Stimulated activated CD4-positive, alpha-beta T cell treated with anti-CD3 and anti-CD28 coated beads, TNF-alpha, amount 100 ng/mL, for 24 hours (primary cell): Measurements from ENCODE around the gene C19orf73.

Source experiments
- DNase-seq, 3 experiments: peaks; one replicate each; pipeline ENCODE4 v3.0.0-alpha.2; 2020; ENCODE audit warnings: low read depth in 3 of 3

C19orf73 gene, protein sequence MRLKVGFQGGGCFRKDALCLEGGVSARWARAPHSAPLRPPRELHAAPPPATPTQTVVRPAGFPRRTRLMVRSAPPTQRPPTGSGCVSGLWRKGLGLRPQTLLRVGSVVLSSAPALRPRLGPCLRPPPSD

DNA sequence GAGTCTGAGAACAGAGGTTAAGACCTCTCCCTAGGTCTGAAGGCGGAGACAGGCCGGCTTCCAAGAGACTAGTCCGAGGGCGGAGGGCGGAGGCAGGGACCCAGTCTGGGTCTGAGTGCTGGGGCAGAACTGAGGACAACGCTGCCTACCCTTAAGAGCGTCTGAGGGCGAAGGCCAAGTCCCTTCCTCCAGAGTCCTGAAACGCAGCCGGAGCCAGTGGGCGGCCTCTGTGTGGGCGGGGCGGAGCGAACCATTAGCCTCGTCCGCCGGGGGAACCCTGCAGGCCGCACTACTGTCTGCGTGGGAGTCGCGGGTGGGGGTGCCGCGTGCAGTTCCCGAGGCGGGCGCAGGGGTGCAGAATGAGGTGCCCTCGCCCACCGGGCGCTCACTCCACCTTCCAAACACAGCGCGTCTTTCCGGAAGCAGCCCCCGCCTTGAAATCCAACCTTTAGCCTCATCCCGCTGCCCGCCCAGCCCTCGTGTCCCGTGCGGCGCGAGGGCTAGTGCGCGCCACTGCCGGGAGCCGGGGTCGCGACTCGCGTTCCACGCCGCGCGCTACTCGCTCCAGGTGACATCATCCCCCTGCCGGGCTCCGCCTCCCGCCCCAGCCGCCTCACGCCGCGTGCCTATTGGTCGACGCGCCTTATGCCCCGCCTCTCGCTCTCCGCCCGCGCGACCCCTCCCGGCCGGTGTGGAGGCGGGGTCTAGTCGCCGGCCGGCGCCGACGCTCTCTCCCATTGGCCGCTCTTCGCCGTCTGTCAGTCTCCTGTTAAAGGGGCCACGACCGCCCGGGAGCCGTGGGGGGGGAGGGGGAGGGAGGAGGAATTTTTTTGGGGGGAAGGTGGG, at the start of gene C19orf73:
Gene C19orf73, minus strand, starts transcription at position 579 of the 846 bp plus-strand sequence. Its CDS starts 121 bp downstream, at position 458.
- peak; percentile 89 to 94 (median 90) for DNase-seq

DNA sequence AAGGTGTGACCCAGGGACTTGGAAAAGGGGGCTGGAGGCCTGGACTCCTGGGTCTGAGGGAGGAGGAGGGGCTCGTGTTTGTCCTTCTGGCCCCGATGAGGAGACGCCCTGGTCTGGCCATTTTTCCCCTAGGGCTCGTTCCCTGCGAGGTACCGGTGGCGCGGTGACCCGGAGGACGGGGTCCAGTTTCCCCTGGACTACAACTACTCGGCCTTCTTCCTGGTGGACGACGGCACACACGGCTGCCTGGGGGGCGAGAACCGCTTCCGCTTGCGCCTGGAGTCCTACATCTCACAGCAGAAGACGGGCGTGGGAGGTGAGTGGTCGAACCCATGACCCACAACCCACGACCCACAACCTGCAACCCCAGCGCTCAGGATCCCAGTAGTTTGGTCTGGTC, 49.5 kb upstream of the C19orf73 start:
- no peak for DNase-seq

DNA sequence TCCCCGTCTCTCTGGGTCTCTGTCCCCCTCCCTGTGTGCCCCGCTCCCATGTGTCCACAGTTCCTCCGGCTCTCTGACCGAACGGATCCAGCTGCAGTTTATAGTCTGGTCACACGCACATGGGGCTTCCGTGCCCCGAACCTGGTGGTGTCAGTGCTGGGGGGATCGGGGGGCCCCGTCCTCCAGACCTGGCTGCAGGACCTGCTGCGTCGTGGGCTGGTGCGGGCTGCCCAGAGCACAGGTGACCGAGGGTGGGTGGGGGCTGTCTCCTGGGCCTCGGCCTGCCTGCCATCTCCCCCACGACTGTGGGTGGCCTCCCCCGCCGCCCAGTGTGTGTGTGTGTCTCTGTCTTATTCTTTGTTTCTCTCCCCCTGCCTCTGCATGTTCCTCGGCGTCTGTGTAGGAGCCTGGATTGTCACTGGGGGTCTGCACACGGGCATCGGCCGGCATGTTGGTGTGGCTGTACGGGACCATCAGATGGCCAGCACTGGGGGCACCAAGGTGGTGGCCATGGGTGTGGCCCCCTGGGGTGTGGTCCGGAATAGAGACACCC, 49.0 kb upstream of the C19orf73 start:
- DNase-seq, result no peak

DNA sequence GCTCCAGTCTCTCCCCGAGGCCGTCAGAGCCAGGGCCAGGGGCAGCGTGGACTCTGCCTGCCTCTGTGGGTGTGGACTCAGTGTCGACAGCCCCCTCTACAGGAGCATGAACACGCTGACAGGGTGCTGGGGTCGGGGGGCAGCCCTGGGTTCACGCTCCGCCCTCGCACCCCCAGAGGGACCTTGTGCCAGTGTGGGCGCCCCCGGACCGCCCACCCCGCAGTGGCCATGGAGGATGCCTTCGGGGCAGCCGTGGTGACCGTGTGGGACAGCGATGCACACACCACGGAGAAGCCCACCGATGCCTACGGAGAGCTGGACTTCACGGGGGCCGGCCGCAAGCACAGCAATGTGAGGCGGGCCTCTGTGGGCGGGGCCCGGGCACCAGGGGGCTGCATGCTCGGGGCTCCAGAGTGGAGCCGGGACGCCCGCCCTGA, 46.9 kb upstream of the C19orf73 start:
- DNase-seq, result no peak

DNA sequence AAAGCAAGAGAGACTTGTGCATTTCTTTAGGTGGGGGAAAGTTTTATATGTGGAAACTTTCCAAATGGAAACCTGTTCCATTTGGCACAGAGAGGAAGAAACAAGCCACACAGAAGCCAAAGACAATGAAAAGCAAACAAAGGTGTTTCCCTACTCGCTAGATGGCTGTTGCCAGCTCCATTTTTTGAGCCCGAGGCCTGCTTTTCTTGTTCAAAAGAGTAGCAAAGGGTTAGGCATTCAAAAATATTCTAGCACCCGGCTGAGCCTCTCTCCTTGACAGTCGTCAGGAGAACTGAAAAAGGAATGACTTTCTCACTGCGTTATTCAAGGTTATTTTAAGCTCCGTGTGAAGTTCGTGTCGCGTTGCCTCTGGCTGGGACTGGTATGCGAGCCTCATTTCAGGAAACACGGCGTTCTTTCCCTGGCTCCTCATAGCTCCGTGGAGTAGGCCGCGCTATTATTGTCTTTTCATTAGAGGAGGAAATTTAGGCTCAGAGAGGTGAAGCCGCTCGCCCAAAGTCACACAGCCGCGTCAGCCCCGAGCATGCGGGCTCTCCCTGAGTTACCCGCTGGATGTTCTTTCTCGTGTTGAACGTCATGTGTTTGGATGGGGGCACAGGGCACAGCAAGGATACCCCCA, 46.3 kb upstream of the C19orf73 start:
- no peak for DNase-seq

DNA sequence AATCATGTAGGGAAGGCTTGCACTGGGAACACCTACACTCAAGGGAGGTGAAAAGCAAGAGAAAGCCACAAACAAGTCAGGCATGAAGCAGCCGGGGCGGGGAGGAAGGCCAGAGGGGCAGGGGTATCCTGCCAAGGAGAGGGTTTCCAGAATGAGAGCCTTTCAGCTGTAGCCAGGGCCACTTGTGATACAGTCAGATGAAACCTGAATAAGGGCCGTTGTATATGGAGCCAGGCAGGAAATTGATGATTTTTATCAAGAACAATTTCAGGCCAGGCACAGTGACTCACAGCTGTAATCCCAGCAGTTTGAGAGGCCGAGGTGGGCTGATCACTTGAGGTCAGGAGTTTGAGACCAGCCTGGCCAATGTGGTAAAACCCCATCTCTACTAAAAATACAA, 43.0 kb upstream of the C19orf73 start:
- DNase-seq, result no peak

DNA sequence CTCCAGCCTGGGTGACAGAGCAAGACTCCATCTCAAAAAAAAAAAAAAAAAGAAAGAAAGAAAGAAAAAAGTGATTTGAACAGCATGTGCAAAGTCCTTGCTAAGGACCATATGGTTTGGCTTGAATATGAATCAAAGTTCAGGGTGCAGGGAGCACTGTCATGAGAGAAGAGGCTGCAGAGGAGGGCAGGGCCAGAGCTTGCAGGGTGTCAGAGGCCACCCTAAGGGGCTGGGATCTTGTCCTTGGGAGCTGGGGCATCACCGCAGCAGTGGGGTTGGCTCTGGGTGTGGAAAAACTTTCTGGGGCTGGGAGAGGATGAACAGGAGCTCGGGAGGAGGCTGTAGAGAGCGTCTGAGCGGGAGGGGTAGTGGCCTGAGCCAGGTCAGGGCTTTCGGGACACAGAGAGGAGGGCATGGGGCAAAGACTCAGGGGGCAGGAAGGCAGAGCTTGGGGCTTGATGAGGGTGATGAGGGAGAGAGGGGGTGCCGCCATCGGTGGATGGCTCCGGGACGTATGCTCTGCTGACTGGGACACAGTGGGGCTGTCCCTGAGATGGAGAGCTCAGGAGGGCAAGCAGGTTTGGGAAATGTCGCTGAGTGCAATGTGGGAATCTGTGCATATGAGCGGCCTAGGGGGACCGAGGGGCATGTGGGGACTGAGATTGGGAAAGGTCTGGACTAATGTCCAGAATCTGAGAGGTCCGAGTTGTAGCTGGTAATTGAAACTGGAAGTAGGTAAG, 41.7 kb upstream of the C19orf73 start:
- DNase-seq, result no peak

DNA sequence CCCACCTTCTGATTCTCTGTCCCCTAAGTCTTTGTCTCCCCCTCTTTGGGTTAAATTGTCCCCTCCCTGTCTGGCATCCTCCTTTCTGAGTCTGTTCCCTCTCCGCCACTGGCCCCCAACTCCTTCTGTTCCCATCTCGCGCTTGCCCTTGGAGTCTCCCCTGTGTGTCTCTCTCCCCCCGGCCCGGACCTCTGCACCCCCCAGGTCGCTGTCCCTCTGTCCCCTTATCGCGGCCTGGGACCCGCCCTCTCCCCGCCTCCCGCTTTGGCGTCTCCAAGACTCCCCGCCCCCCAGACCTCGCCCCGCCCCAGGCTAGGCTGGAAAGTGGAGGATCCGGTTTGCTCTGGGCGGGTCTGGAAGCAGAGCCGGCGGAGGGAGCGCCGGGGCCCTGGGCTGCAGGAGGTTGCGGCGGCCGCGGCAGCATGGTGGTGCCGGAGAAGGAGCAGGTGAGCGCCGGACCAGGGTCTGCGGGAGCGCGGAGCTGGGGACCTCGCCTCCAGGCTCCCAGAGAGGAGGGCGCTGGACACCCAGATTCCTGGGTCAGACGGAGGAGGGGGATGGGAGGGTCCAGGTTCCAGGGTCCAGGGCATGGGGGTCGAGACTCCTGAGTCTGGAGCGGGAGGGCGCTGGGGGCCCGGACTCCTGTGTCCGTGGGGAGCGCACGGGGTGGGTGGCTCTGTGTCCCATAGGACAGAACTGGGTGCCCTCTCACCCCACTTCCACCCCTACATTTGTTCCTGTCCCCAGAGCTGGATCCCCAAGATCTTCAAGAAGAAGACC, 38.7 kb upstream of the C19orf73 start, which contains the start of gene TRPM4:
Gene TRPM4, plus strand, starts transcription at position 348 of the 780 bp plus-strand sequence. Its CDS starts 75 bp downstream, at position 423.
- peak in 1 of 3 experiments; percentile 73 for DNase-seq

DNA sequence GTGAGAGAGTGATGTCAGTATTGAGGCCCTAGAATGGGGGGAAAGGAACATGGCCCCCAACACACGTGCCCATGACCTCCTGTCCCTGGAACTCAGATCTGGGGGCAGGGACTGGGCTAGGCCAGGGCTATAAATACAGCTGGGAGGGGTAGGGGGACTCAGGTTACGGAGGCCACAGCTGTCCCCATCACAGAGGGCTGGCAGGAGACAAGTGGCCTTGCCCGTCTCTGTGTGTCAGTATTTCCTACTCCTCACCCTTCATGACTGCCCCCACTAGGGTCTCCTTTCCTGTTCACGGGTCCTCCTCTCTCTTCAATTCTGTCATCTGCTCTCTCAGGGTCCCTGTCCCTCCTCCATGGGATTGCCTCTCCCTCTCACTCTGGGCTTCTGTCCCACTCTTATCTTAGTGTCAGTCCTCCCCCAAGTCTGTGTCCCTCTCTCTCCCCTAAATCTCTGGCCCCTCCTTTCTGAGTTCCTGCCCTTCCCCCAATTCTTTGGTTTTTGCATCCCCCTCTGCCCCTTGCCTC, 36.9 kb upstream of the C19orf73 start:
- no peak for DNase-seq

DNA sequence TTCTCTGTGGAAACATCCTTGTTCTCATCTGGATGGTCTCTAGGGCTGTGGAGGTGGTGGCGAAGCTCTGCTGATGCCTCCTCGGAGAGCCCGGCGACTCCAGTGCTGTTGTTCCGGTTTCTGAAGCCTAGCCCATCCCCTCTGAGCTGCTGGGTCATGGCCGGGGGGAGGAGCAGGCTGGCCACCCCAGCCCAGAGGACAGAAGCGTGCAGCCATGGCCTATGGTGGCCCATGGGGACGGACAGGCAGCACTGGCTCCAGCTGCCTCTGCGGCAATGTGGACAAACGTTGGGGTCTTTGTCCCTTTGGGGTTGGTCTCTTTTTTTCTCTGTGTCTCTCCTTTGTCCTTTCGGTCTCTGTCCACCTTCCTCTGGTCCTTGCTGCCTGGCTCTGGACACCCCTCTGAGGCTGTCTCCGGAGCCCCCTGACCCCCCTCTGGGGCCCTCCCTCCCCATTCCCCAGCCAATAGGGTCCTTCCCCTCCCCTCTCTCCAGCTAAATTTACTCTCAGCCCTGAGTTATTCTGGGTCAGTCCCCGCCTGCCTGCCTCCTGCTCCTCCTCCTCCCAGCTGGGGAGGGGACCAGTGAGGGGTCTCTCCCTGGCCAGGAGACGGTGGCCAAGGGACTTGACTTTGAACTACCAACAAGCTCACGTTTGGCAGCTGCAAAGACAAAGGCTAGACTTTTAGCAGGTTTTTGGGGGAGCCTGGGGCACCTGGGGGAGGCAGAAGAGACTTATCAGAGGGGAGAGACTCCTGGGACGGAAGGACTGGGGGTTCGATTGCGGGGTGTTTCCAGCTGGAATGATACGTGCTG, 36.3 kb upstream of the C19orf73 start, which contains the start of gene HRC:
Gene HRC, minus strand, starts transcription at position 392 of the 815 bp plus-strand sequence. Its CDS starts 159 bp downstream, at position 233.
- no peak for DNase-seq

DNA sequence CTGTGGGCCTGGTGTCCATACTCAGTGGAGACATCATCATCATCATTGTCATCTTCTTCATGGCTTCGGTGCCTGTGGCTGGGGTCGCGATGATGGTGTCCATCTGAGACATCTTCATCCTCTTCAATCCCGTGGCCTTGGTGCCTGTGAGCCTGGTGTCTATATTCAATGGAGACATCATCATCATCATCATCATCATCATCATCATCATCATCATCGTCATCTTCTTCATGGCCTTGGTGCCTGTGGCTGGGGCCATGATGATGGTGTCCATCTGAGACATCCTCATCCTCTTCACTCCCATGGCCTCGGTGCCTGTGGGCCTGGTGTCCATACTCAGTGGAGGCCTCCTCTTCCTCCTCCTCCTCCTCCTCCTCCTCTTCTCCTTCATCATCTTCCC, 35.3 kb upstream of the C19orf73 start:
- DNase-seq, result no peak

DNA sequence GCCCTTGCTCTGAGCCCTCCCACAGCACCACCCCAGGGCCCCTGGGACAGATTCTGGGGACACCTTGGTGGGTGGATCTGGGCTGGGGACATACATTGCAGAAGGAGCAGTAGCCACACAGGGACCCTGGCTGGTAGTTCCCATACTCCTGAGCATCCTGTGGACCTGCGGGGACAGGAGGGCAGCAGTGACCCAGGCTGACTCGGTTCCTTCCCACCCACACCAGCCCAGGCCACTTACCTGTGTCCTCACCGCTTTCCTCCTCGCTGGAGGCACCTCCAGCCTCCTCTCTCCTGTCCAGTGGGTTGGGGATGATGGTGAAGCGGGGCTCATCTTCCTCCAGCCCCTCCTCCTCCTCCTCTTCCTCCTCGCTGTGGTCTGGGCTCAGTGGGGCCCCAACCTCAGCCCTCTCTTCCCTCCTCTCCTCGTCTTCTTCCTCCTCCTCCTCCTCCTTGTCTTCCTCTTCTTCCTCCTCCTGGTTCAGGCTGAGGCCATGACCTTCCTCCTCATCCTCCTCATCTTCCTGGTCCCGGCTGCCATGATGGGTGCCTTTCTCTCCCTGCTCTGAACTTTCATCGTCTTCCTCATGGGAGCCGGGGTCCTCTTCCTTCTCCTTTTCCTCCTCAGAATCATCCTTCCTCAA, 34.3 kb upstream of the C19orf73 start:
- DNase-seq, result no peak

DNA sequence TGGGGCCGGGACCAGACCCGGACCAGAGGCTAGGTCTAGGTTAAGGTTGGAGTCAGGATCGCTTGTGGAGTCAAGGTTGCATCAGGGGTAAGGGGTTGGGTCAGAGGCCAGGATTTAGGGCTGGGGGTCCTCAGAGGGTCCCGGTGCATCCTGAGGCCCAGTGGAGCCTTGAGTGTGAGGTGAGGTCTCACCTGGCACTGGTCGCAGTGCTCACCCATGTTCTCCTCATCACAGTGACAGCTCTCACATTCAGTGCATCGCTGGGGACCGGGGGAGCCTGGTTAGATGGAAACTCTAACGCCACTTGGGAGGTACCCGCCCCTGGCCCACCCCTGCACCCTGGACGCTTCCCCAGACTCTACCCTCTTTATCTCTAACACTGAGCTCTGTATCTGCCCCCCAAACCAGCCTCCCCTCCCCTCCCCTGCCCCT, 33.2 kb upstream of the C19orf73 start:
- no peak for DNase-seq

DNA sequence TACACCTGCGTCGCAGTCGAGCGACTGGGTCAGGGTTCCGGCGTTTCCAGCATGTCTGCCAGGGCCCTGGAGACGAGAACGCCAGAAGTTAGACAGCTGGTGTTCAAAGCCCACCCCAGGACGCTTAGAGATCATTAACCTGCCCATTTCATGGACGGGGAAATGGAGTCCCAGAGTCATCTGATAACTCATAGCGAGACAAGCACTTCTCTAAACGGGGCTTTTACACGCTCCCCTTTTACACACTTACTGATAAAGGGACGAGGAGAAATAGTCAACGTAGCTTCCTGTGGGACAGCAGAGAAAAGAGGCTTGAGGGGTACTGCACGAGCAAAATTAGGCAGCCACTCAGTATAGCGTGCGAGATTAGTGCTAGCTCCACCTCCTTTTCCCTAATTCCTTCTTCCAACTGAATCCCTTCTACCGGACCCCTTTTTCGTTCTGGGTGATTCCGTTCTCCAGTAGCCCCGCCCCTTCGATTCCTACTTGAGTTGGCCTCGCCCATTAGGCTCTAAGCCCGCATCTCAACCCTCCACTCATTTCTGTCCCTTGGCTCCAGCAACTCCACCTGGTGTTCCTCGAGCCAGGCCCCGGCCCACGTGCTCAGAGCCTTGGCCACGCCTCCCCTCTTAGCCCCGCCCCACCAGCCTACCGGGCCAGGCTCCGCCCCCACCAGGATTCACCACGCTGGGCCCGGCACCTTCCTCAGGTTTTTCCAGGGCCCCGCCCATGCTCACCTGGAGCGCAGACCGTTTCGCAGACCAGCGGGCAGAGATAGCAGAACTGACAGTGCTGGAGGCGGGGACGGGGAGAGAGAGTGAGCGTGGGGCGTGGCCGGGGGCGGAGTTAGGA, 32.5 kb upstream of the C19orf73 start:
- peak in 1 of 3 experiments; percentile 38 for DNase-seq

DNA sequence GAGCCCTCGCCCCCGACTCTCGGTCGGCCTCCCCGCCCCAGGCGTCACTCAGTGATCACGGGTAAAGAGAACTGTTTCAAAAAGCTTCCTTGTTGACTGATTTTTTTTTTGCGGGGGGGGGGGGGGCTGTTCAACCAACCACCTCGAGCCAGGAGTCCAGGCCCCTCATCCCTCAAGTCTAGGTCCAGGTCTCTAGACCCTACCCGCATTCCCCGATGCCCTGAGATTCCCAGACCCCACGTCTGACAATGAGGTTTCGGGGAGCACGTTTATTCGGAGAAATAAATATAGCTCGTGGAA, 32.0 kb upstream of the C19orf73 start:
- no peak for DNase-seq

DNA sequence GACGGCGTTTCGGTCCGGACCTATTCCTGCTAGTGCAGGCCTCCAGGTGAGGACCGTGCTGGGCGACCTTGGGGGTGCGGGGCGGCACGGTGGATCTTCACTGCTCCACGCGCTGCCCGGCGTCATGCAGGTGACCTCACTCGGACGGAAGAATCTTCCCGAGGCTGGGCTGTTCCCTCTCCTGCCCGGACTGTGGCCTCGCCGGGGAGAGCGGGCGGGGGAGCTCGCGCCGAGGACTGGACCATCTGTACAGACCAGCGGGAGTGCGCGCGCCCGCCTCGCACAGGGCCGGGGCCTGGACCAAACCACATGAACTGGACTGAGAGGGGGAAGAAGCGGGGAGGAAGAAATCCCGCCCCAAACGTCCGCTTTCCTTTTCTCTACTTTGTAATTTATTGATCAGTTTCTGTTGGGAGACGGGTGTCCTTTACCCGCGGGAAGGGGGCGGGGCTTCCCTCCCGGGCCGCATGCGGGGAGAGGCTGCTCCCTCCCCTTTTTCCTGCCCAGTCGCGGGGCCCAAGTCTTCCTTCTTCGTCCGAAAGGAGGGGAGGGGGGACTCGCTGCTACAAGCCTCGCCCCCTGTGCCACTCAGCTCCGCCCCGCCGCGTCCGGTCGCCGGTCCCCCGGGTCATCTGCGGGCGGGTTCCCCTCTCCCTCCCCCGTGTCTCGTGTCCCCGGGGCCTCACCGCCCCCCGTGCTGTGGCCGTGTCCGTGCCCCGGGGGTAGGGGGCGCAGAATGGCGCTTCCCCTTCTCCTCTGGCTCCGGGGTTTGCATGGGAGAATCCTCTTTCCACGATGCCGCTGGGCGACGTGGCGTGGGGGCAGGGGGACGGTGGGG, 31.4 kb upstream of the C19orf73 start:
- DNase-seq, result peak in 1 of 3 experiments; percentile 46

DNA sequence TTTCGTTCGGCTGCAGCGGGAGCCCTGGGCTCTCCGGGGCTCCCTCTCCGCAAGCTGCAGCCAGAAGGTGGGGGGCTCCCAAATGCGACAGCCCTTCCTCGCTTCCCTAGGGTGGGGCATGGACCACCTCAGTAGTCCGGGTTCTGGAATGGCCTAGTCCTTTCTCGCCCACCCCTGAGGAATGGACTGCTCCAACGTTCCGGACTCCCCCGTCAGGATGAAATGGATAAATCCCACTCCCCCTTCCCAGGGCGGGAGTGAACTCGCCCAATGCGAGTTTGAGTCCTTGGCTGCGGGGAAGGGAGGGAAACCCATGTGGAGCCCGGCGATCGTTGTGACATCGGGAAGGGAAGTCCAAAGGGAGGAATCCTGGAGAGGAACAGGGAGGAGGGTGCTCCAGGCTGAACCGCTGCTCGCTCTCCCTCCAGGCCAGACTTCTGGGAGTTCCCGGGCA, 30.7 kb upstream of the C19orf73 start:
- DNase-seq, result no peak
